HepG2 (cell line): ENCODE measurements around the gene IRX4. TPM values are rescaled to one million over a fixed set of nuclear protein-coding genes. Genes with fewer than 3 reads are reported as not detected.

Experiments used
- ATAC-seq: fragments of 200-7000 bp; cut with Tn5 transposase; 3 replicates; pipeline ENCODE4 v1.9.1; 2020; ENCODE audit warnings: mild to moderate bottlenecking, moderate library complexity
- BruUV-seq: library from RNA; stranded (reverse); fragments of 400-500 nt; replicated peaks from 2 replicates; lab custom pipeline; 2021; lab: Mats Ljungman, UMichigan
- CTCF ChIA-PET: fragments of 300-600 bp; formaldehyde crosslinking; extraction: SDS; loops from one replicate; lab custom pipeline; 2021; ENCODE audit warnings: low total read pairs, inconsistent platforms, low intra/inter-chr PET ratio; lab: Yijun Ruan, JAX
- POLR2A ChIA-PET: fragments of 350-600 bp; sonication (Branson Sonifier 250); formaldehyde crosslinking; loops from one replicate; lab custom pipeline; 2020; ENCODE audit warnings: antibody characterized with exemption, inconsistent platforms; lab: Yijun Ruan, JAX
- DNase-seq: peaks from one replicate; pipeline ENCODE4 v3.0.0-alpha.2; 2015; ENCODE audit warnings: low spot score
- FAIRE-seq: peaks from 3 replicates; lab custom pipeline; 2011; peaks lifted over from hg19 to GRCh38; lab: Jason Lieb, UNC
- H2AFZ ChIP-seq: one replicate; pipeline ENCODE4 v1.6.1; 2011; ENCODE audit warnings: low read length, inconsistent platforms
- H3K27ac ChIP-seq: fragments of 300-600 bp; 3 replicates; pipeline ENCODE4 v1.8.0; 2011; ENCODE audit warnings: mixed run types, mild to moderate bottlenecking, mixed read lengths, low read length, inconsistent platforms; ENCODE audit not compliant: insufficient read depth; ENCODE audit errors: extremely low read length
- H3K27me3 ChIP-seq, 2 experiments: fragments of 200-600 bp in 1 of 2; 2 replicates in 1 of 2; 3 replicates in 1 of 2; pipeline versions ENCODE4 v1.6.0 to v1.8.0; 2011; ENCODE audit warnings: low read length in 2 of 2, mild to moderate bottlenecking in 2 of 2, moderate library complexity in 2 of 2, inconsistent platforms in 1 of 2; ENCODE audit not compliant: insufficient read depth in 2 of 2, control insufficient read depth in 1 of 2
- H3K36me3 ChIP-seq, 2 experiments: fragments of 200-600 bp in 1 of 2; replicated peaks in 1 of 2; 2 replicates in 1 of 2; 3 replicates in 1 of 2; pipeline versions ENCODE4 v1.5.1 to v1.8.0; 2011; ENCODE audit warnings: low read length in 2 of 2, inconsistent platforms in 1 of 2; ENCODE audit not compliant: insufficient read depth in 2 of 2, control insufficient read depth in 1 of 2
- H3K4me1 ChIP-seq: 2 replicates; pipeline ENCODE4 v1.5.1; 2012; ENCODE audit warnings: low read length, inconsistent platforms; ENCODE audit not compliant: insufficient read depth
- H3K4me2 ChIP-seq: 2 replicates; pipeline ENCODE4 v1.6.0; 2011; ENCODE audit warnings: low read depth, low read length, inconsistent platforms
- H3K4me3 ChIP-seq, 3 experiments: fragments of 200-600 bp in 1 of 3; sonication (generic), shearing (Covaris generic) in 1 of 3; replicated peaks in 1 of 3; 2 replicates each; pipeline ENCODE4 v1.5.1; 2011 to 2016; ENCODE audit warnings: low read length in 3 of 3, inconsistent platforms in 2 of 3, low read depth in 2 of 3, mild to moderate bottlenecking in 2 of 3, control low read depth in 1 of 3, mixed read lengths in 1 of 3; ENCODE audit not compliant: insufficient read depth in 1 of 3
- H3K79me2 ChIP-seq: one replicate; pipeline ENCODE4 v1.6.1; 2011; ENCODE audit warnings: low read length, inconsistent platforms; ENCODE audit not compliant: insufficient read depth
- H3K9ac ChIP-seq: 2 replicates; pipeline ENCODE4 v1.6.0; 2011; ENCODE audit warnings: mild to moderate bottlenecking, low read depth, low read length, inconsistent platforms; ENCODE audit not compliant: insufficient read depth
- H3K9me3 ChIP-seq: 2 replicates; pipeline ENCODE4 v1.5.1; 2012; ENCODE audit warnings: mild to moderate bottlenecking, low read length
- H4K20me1 ChIP-seq: 2 replicates; pipeline ENCODE4 v1.6.0; 2011; ENCODE audit warnings: inconsistent platforms, mild to moderate bottlenecking, low read length, moderate library complexity; ENCODE audit not compliant: insufficient read depth
- CERS6 ChIP-seq: sonication (generic); formaldehyde crosslinking; IDR thresholded peaks from 2 replicates; pipeline ENCODE4 v1.5.0; 2020; ENCODE audit warnings: missing genetic modification reagents
- ESRRA ChIP-seq: sonication (generic); formaldehyde crosslinking; IDR thresholded peaks from 2 replicates; pipeline ENCODE4 v1.5.1; 2020; ENCODE audit warnings: mild to moderate bottlenecking, low read depth, missing genetic modification reagents
- PITX1 ChIP-seq: sonication (generic); formaldehyde crosslinking; IDR thresholded peaks from 2 replicates; pipeline ENCODE4 v1.5.1; 2020; ENCODE audit warnings: mild to moderate bottlenecking, missing genetic modification reagents
- RFX5 ChIP-seq: IDR thresholded peaks from 2 replicates; pipeline ENCODE4 v1.6.1; 2011; ENCODE audit warnings: low read depth, low read length, improper control_type of control experiment
- ZMAT3 ChIP-seq: sonication (generic); formaldehyde crosslinking; conservative IDR thresholded peaks from 2 replicates; pipeline ENCODE4 v1.7.0; 2021; ENCODE audit warnings: missing genetic modification reagents
- ZNF224 ChIP-seq: sonication (generic); formaldehyde crosslinking; IDR thresholded peaks from 2 replicates; pipeline ENCODE4 v1.5.0; 2020; ENCODE audit warnings: mild to moderate bottlenecking, missing genetic modification reagents
- ZNF576 ChIP-seq: sonication (generic); formaldehyde crosslinking; IDR thresholded peaks from 2 replicates; pipeline ENCODE4 v1.4.0; 2020; ENCODE audit warnings: mild to moderate bottlenecking, missing genetic modification reagents
- ZSCAN5A ChIP-seq: sonication (generic); formaldehyde crosslinking; IDR thresholded peaks from 2 replicates; pipeline ENCODE4 v1.8.0; 2022; ENCODE audit warnings: mild to moderate bottlenecking, missing genetic modification reagents, borderline replicate concordance
- WGBS: methylation state at CpG from one replicate; pipeline ENCODE4 v1.1.6; 2017; ENCODE audit warnings: low lambda C conversion rate; 5-methylcytosine and 5-hydroxymethylcytosine counted together
- in situ Hi-C: cut with HindIII; loops from 2 replicates; pipeline ENCODE4 v1.10.0; 2017; ENCODE audit warnings: low pct_unique_long_range_greater_than_20kb; ENCODE audit not compliant: extremely low pct_ligation_motif_present
- intact Hi-C: fragments of 100-400 bp; cut with micrococcal nuclease; formaldehyde crosslinking; loops from one replicate; pipeline ENCODE4 v1.10.0; 2022; ENCODE audit not compliant: unreplicated experiment
- polyA plus RNA-seq, 8 experiments: library from polyadenylated mRNA; depleted of rRNA in 3 of 8; stranded (reverse) in 7 of 8; unstranded in 1 of 8; fragments of >200 nt; fragmentation: Illumina TruSeq in 4 of 8; extraction: Trizol in 4 of 8; gene quantifications; 2 replicates each; pipeline versions ENCODE4 v1.2.1 to v1.2.3, GENCODE V29; 2011 to 2016; ENCODE audit warnings: low read depth in 4 of 8, missing spikeins in 1 of 8, mixed read lengths in 1 of 8; ENCODE audit not compliant: insufficient read depth in 1 of 8
- total RNA-seq, 5 experiments: library from RNA; depleted of rRNA; stranded (reverse); fragments of >200 nt; fragmentation: Illumina TruSeq; extraction: Trizol; gene quantifications; 2 replicates each; pipeline ENCODE4 v1.2.3, GENCODE V29; 2016; ENCODE audit warnings: low read depth in 1 of 5

The IRX4 gene
- total and polyA plus RNA-seq, 2 of the 13 experiments (the other 11 are each of a cell fraction or from before 2014, with no cell fraction given), result not detected

GRCh38 chr5:1894243-1894642 lies 11.5 kb upstream of the IRX4 start:
- no peak overlapping the region for H3K4me3 ChIP-seq
- no peak overlapping the region for H2AFZ ChIP-seq
- no peak overlapping the region for H3K4me2 ChIP-seq
- ChIA-PET CTCF (no interaction called here), POLR2A (no interaction called here)
- H3K36me3 ChIP-seq, result no peaks in the 10 kb centered on the region
- H3K27me3 ChIP-seq, result peaks cover 11 to 84% of the 10 kb centered on the region in 2 experiments; a peak in 4 of 5 replicates
- intact Hi-C loops (no loop called here), in situ Hi-C loops (no loop called here)
- TF ChIP-seq ZNF224, result no peak
- no peak for FAIRE-seq
- WGBS, result 1% methylated on average over 5 of the region's 8 CpGs
- no peak overlapping the region for H3K9ac ChIP-seq
- no peak overlapping the region for H3K27ac ChIP-seq
- no peaks in the 10 kb centered on the region for H3K9me3 ChIP-seq
- no peak for ATAC-seq
- H4K20me1 ChIP-seq, result no peaks in the 10 kb centered on the region
- no TSS peak for BruUV-seq
- DNase-seq, result no peak
- H3K4me1 ChIP-seq, result no peaks in the 10 kb centered on the region
- no peaks in the 10 kb centered on the region for H3K79me2 ChIP-seq

GRCh38 chr5:1893754-1894153 lies 11.0 kb upstream of the IRX4 start:
- ChIA-PET CTCF (no interaction called here), POLR2A (no interaction called here)
- Histone ChIP-seq H3K4me2 (no peak overlapping the region), H2AFZ (no peak overlapping the region), H3K36me3 (no peaks in the 10 kb centered on the region), H3K27me3 (peaks cover 11 to 86% of the 10 kb centered on the region in 2 experiments; a peak in 4 of 5 replicates), H3K4me1 (no peaks in the 10 kb centered on the region), H3K9me3 (no peaks in the 10 kb centered on the region), H3K79me2 (no peaks in the 10 kb centered on the region), H3K27ac (no peak overlapping the region), H3K9ac (no peak overlapping the region), H4K20me1 (no peaks in the 10 kb centered on the region), H3K4me3 (no peak overlapping the region)
- ATAC-seq (no peak), DNase-seq (no peak), FAIRE-seq (no peak)
- TF ChIP-seq PITX1, result no peak
- no peak for TF ChIP-seq CERS6 (CRISPR knock-in tag)
- no peak for TF ChIP-seq ZMAT3 (CRISPR knock-in tag)
- TF ChIP-seq ESRRA, result no peak
- no peak for TF ChIP-seq ZSCAN5A (CRISPR knock-in tag)
- no peak for TF ChIP-seq RFX5
- TF ChIP-seq ZNF576 (CRISPR knock-in tag), result no peak
- no TSS peak for BruUV-seq
- under 1% methylated on average over 9 of the region's 10 CpGs for WGBS
- in situ Hi-C loops (no loop called here), intact Hi-C loops (no loop called here)
